ENCODE data around the gene RYR3. TPM values are rescaled to one million over a fixed set of nuclear protein-coding genes. Genes with fewer than 3 reads are reported as not detected.
"Not testable (repeated sequence)": the region's sequence is repeated elsewhere in the genome, so short reads cannot be mapped to it uniquely, and the experiment has no call there.

The RYR3 gene
- total RNA-seq, 1 donor = not detected

- no peak overlapping the region for H3K4me3 ChIP-seq (ENCODE audit: low read depth, low read length)
- TF ChIP-seq, protein P1, sequence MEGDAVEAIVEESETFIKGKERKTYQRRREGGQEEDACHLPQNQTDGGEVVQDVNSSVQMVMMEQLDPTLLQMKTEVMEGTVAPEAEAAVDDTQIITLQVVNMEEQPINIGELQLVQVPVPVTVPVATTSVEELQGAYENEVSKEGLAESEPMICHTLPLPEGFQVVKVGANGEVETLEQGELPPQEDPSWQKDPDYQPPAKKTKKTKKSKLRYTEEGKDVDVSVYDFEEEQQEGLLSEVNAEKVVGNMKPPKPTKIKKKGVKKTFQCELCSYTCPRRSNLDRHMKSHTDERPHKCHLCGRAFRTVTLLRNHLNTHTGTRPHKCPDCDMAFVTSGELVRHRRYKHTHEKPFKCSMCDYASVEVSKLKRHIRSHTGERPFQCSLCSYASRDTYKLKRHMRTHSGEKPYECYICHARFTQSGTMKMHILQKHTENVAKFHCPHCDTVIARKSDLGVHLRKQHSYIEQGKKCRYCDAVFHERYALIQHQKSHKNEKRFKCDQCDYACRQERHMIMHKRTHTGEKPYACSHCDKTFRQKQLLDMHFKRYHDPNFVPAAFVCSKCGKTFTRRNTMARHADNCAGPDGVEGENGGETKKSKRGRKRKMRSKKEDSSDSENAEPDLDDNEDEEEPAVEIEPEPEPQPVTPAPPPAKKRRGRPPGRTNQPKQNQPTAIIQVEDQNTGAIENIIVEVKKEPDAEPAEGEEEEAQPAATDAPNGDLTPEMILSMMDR (IDR thresholded peaks at IDR 0.05; ENCODE audit: insufficient read depth, low read depth, low read length) = no peak
- no peak for DNase-seq (ENCODE audit: low read depth)
Measured at GRCh38 chr15:33580526-33580925, 269.8 kb downstream of the RYR3 start.

- TF ChIP-seq, protein P1 (IDR thresholded peaks at IDR 0.05; ENCODE audit: insufficient read depth, low read depth, low read length) = no peak
- H3K4me3 ChIP-seq (ENCODE audit: low read depth, low read length) = no peak overlapping the region
- peak; percentile 30 for DNase-seq (ENCODE audit: low read depth)
Measured at GRCh38 chr15:33581032-33581431, 270.3 kb downstream of the RYR3 start.

GRCh38 chr15:33584797-33585196, 274.0 kb downstream of the RYR3 start:
- peak; percentile 15 for DNase-seq (ENCODE audit: low read depth)
- TF ChIP-seq, protein P1 (IDR thresholded peaks at IDR 0.05; ENCODE audit: insufficient read depth, low read depth, low read length) = no peak
- no peak overlapping the region for H3K4me3 ChIP-seq (ENCODE audit: low read depth, low read length)

DNA sequence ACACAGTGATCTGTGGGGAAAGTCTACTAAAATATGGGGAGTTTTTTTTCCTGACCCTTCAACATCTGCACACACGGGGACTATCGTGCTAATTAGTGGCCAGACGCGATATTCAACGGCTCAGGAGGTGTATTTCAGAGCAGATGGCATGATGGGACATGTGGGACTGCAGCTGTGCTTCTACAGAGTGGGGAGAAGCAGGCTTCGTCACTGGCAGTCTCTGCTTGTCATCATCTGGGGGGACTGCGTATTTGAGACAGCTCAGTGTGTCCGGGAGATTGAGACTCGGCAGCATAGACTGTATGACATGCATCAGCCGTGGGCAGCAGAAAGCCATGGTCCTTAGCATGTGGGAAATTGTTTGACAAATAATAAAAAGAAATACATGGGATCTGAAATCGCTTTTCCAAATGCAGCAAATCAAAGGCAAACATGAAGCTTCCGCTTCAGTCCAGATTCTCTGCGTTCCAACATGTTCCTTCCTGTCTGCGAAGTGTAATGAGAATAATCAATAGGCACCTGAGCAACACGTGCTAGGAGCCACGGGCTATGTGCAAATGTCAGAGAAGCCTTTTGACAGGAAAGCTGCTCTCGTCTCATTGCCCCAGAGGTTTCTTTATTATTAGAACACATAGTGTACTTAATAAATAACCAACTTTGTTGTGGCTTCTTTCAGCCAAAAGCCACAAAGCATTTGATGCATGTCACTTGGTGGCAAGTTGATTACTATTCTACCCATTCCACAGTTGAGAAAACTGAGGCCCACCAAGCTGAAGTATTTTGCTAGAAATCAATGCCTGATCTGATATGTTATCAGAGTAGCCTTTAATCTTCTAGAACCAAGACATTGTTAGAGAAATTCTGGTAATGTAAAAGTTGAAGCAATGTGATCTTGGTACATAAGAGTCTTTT, 276.3 kb downstream of the RYR3 start:
- no peak overlapping the region for H3K4me3 ChIP-seq (ENCODE audit: low read depth, low read length)
- no peak for DNase-seq (ENCODE audit: low read depth)
- TF ChIP-seq, protein P1 (IDR thresholded peaks at IDR 0.05; ENCODE audit: insufficient read depth, low read depth, low read length) = no peak

DNA sequence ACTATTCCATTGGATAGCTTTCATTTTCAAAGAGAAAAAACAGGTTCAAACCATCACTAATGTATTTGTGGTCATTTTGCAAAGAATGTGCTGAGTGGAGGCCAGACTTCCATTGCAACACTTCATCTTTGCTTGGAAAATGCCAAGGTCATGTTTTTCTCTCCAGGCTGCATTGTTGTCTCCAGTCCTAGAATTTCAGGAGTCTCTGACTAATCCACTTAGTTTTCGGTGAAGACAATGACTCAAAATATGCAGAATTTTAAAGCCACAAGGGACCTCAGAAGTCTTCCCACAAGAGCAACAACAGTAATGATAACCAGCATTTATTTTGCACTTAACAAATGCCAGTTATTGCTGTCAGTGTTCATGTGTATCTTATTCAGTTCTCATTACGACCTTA, 277.0 kb downstream of the RYR3 start:
- DNase-seq (ENCODE audit: low read depth) = peak; percentile 44
- TF ChIP-seq, protein P1 (IDR thresholded peaks at IDR 0.05; ENCODE audit: insufficient read depth, low read depth, low read length) = no peak
- no peak overlapping the region for H3K4me3 ChIP-seq (ENCODE audit: low read depth, low read length)

GRCh38 chr15:33592864-33593263, 282.1 kb downstream of the RYR3 start:
- H3K4me3 ChIP-seq (ENCODE audit: low read depth, low read length) = no peak overlapping the region
- TF ChIP-seq, protein P1 (IDR thresholded peaks at IDR 0.05; ENCODE audit: insufficient read depth, low read depth, low read length) = no peak
- DNase-seq (ENCODE audit: low read depth) = no peak

DNA sequence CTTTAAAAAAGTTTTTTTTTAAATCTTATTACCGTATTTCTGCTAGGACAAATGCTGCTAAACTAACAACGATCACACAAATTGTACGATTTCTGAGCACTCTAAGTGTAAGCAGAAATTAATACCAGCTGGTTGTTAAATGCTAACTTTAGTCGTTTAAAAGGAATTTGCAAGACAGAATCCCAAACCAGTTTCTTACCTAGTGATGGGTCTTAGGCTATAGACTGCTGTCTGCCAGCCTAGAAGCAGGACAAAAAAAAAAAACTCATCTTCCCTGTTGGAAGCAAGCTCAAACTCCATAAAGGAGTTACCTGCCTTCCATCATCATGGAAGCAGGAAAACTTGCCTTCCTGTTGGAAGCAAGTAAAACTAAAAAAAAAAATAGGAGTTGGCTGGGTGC, 287.6 kb downstream of the RYR3 start:
- not testable (repeated sequence) for DNase-seq (ENCODE audit: low read depth)

More for the DNA sequence above, 287.6 kb downstream of the RYR3 start:
- not testable (repeated sequence) for H3K4me3 ChIP-seq (ENCODE audit: low read depth, low read length)

Data from fibroblast of villous mesenchyme (primary cell).